Measurements from ENCODE around the gene EPB41. TPM values are rescaled to one million over a fixed set of nuclear protein-coding genes. Genes with fewer than 3 reads are reported as not detected.

Gene EPB41
- total and polyA plus RNA-seq, 2 of the 8 experiments (the other 6 are each of a cell fraction or from before 2014, with no cell fraction given), result 36.7 to 109 TPM

GRCh38 chr1:28891256-28891655 is 23.1 kb upstream of the EPB41 start (continued):
- TF ChIP-seq TBP (IDR thresholded peaks at IDR 0.05; ENCODE audit: low read depth, low read length) (no peak), MAFK (IDR thresholded peaks at IDR 0.05; ENCODE audit: low read depth, low read length) (no peak), SP1 (IDR thresholded peaks at IDR 0.05; ENCODE audit: low read depth, low read length) (no peak), GTF2F1 (IDR thresholded peaks at IDR 0.05; ENCODE audit: borderline replicate concordance, low read depth, low read length) (no peak), FOSL1 (IDR thresholded peaks at IDR 0.05; ENCODE audit: insufficient read depth, low read depth, low read length) (no peak)
